Karpas-422 (cell line): ENCODE measurements around the gene TEX47. TPM values are rescaled to one million over a fixed set of nuclear protein-coding genes. Genes with fewer than 3 reads are reported as not detected.

Source experiments
- DNase-seq: peaks from one replicate; pipeline ENCODE4 v3.0.0-alpha.2; 2015
- H2AFZ ChIP-seq: fragments of 200-600 bp; sonication (generic); 2 replicates; pipeline ENCODE4 v1.6.1; 2014; ENCODE audit warnings: antibody characterized with exemption, low read length, mixed read lengths
- H3K27ac ChIP-seq: fragments of 200-600 bp; sonication (generic); 2 replicates; pipeline ENCODE4 v1.5.1; 2014; ENCODE audit warnings: mild to moderate bottlenecking, low read length, moderate library complexity
- H3K27me3 ChIP-seq: fragments of 200-600 bp; sonication (generic); 2 replicates; pipeline ENCODE4 v1.6.1; 2014; ENCODE audit warnings: low read length, mixed read lengths
- H3K36me3 ChIP-seq: fragments of 200-600 bp; sonication (generic); 2 replicates; pipeline ENCODE4 v1.6.1; 2014; ENCODE audit warnings: low read length, mixed read lengths; ENCODE audit not compliant: insufficient read depth
- H3K4me1 ChIP-seq: fragments of 200-600 bp; sonication (generic); 2 replicates; pipeline ENCODE4 v1.6.1; 2014; ENCODE audit warnings: mild to moderate bottlenecking, low read length, mixed read lengths
- H3K4me2 ChIP-seq: fragments of 200-600 bp; sonication (generic); 2 replicates; pipeline ENCODE4 v1.6.1; 2014; ENCODE audit warnings: low read length, low read depth, mild to moderate bottlenecking; ENCODE audit not compliant: poor library complexity, severe bottlenecking
- H3K4me3 ChIP-seq: fragments of 200-600 bp; sonication (generic); 2 replicates; pipeline ENCODE4 v1.5.1; 2014; ENCODE audit warnings: mild to moderate bottlenecking, antibody characterized with exemption, low read length, mixed read lengths
- H3K79me2 ChIP-seq: fragments of 200-600 bp; sonication (generic); 2 replicates; pipeline ENCODE4 v1.6.1; 2014; ENCODE audit warnings: mild to moderate bottlenecking, low read length, mixed read lengths
- H3K9ac ChIP-seq: fragments of 200-600 bp; sonication (generic); 2 replicates; pipeline ENCODE4 v1.6.0; 2014; ENCODE audit warnings: low read length
- H3K9me2 ChIP-seq: fragments of 200-600 bp; sonication (generic), shearing (Covaris generic); replicated peaks from 2 replicates; pipeline ENCODE4 v1.6.0; 2014; ENCODE audit warnings: mild to moderate bottlenecking, low read length, moderate library complexity; ENCODE audit not compliant: insufficient read depth
- H3K9me3 ChIP-seq: fragments of 300-700, 200-600 bp; sonication (generic); 2 replicates; pipeline ENCODE4 v1.6.1; 2014; ENCODE audit warnings: low read length, mixed read lengths
- H4K20me1 ChIP-seq: fragments of 200-600 bp; sonication (generic); 2 replicates; pipeline ENCODE4 v1.6.1; 2014; ENCODE audit warnings: mild to moderate bottlenecking, antibody characterized with exemption, low read length, low read depth; ENCODE audit not compliant: insufficient read depth
- total RNA-seq: library from RNA; depleted of rRNA; stranded (reverse); fragments of >200 nt; shearing (Covaris generic); gene quantifications from 2 replicates; pipeline ENCODE4 v1.2.3, GENCODE V29; 2014; ENCODE audit warnings: low replicate concordance; rRNA removed

TEX47 gene
- total RNA-seq, result not detected in 2 replicates

DNA sequence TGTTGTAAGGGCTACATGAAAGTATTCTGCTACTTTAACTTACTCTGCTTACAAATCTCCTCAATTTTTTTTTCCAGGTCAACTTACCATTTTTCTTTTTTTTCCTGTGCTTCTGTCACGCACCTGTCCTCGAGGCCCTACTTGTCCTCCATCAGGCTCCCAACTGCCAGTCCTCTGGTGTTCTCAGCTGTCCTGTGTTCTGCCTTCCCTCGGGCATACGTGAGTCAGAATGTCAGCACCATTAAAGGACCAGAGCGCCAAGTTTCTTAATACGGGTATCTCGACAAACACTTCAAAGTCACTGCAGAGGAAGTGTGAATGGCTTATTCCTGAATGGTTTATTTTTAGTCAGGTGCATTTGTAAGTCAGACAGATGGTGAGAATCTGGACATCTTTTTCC, at the start of gene TEX47:
TEX47 (minus strand) TSS at position 185 of the 400 bp plus-strand sequence. CDS start 795 bp downstream, outside the sequence.
- Histone ChIP-seq H3K9ac (no peak within 1 kb of the TSS), H2AFZ (no peak within 1 kb of the TSS), H4K20me1 (no peaks in the 10 kb centered on the region), H3K36me3 (no peaks in the 10 kb centered on the region), H3K4me3 (no peak within 1 kb of the TSS), H3K9me3 (no peaks in the 10 kb centered on the region), H3K9me2 (no peaks in the 10 kb centered on the region), H3K4me2 (no peak within 1 kb of the TSS), H3K4me1 (no peaks in the 10 kb centered on the region), H3K27ac (no peak within 1 kb of the TSS), H3K27me3 (no peaks in the 10 kb centered on the region), H3K79me2 (no peaks in the 10 kb centered on the region)
- no peak for DNase-seq

DNA sequence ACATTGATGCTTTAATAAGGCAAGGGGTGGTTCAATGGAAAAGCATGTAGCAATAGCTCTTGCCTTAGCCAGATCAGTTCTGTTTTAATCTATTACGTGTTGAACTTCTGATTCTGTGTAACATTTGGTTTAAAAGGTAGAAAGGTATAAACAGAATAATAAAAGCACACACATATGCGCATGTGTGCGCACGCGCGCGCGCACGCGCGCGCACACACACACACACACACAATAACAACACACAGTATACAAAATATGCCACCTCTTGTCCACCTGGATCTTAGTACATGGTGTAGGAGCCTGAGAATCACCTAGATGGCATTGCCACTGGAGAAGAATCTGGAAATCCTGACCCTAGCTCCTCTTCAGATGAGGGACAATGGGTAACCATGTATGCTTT, 49.6 kb upstream of the TEX47 start:
- Histone ChIP-seq H3K27ac (no peak overlapping the region), H3K9ac (no peak overlapping the region), H3K27me3 (no peaks in the 10 kb centered on the region), H3K4me1 (no peaks in the 10 kb centered on the region), H3K4me3 (no peak overlapping the region), H2AFZ (no peak overlapping the region), H3K9me2 (peaks cover 6% of the 10 kb centered on the region; the same call in 1 of the 2 replicates), H3K79me2 (no peaks in the 10 kb centered on the region), H3K9me3 (no peaks in the 10 kb centered on the region), H3K36me3 (no peaks in the 10 kb centered on the region), H4K20me1 (no peaks in the 10 kb centered on the region), H3K4me2 (no peak overlapping the region)
- DNase-seq, result no peak

DNA sequence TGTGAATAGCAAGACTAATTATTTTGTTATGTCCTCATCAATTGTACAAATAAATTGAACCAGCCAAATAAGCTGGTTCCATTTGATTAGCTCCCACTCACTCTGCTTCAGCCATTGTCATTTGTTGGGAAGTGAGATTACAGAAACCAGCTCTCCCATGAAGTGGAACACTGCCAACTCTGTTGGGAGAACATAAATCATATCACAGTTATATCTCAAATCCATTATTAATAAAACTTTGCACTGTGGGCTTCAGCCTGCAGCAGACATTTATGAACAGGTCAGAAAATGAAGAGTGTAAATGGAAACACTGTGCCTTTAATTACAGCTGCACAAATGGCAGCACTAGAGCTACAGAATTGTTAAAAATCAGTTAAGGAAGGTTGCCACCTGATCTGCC, 46.7 kb upstream of the TEX47 start:
- no peaks in the 10 kb centered on the region for H3K36me3 ChIP-seq

DNA sequence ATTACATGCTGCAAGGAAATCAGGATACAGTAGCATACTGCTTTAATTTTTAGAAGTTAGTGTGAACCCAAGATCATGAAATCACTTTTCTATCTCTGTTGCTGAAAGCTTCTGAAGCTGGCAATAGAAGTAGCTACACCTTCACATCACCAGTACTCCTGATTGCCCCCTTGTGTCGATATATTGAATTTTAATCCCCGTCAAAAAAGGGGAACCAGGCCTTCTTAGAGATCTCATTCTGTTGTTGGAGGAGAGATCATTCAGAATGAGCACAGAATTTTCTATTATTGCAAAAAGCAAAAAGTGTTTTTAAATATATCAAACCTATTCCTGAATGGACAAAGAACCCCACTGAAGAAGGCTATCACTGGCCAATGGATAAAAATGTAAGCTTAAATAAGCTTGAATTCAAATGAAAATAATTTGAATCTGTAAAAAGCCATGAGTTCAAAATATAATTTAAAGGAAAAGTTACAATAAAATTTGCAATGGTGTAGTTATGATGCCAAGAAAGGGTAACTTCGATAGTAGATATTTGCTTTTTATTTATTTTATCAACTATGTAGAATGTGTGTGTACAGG, 39.7 kb upstream of the TEX47 start:
- H3K79me2 ChIP-seq, result no peaks in the 10 kb centered on the region
- H3K9me3 ChIP-seq, result no peaks in the 10 kb centered on the region
- H3K27ac ChIP-seq, result no peak overlapping the region
- DNase-seq, result peak; percentile 87
- H3K9me2 ChIP-seq, result no peaks in the 10 kb centered on the region
- no peaks in the 10 kb centered on the region for H3K36me3 ChIP-seq
- no peak overlapping the region for H3K4me3 ChIP-seq
- H3K27me3 ChIP-seq, result no peaks in the 10 kb centered on the region
- no peak overlapping the region for H3K4me2 ChIP-seq
- H4K20me1 ChIP-seq, result no peaks in the 10 kb centered on the region
- no peaks in the 10 kb centered on the region for H3K4me1 ChIP-seq
- no peak overlapping the region for H2AFZ ChIP-seq
- no peak overlapping the region for H3K9ac ChIP-seq

More for the DNA sequence above, 46.7 kb upstream of the TEX47 start:
- no peaks in the 10 kb centered on the region for H3K9me3 ChIP-seq
- no peaks in the 10 kb centered on the region for H3K9me2 ChIP-seq
- no peak overlapping the region for H3K27ac ChIP-seq
- no peak for DNase-seq
- no peak overlapping the region for H3K4me2 ChIP-seq
- no peaks in the 10 kb centered on the region for H3K4me1 ChIP-seq
- no peak overlapping the region for H2AFZ ChIP-seq
- no peaks in the 10 kb centered on the region for H3K79me2 ChIP-seq
- no peak overlapping the region for H3K9ac ChIP-seq
- H4K20me1 ChIP-seq, result no peaks in the 10 kb centered on the region
- no peak overlapping the region for H3K4me3 ChIP-seq
- no peaks in the 10 kb centered on the region for H3K27me3 ChIP-seq

DNA sequence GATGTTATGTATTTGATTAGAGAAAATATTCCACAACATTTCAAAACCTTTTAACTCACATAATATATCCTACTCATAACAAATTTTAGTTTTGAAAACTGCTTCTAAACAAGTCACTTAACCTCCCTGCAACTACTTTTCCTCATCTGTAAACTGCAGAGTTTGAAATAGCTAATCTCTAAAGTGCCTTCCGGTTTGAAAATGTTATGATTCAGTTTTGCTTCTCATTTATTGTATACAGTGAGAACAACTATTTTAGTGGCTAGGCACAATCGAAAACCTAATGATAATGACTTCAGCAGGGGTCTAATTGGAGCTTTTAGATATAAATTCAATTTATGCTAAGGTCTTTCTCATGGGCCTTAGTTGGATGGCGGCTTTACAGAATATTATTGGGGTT, 30.7 kb upstream of the TEX47 start:
- DNase-seq, result no peak
- Histone ChIP-seq H3K4me2 (no peak overlapping the region), H3K4me1 (no peaks in the 10 kb centered on the region), H4K20me1 (no peaks in the 10 kb centered on the region), H3K9me3 (0 out of 2 replicates have a peak, but pooled peaks cover 2% of the 10 kb centered on the region), H3K27me3 (no peaks in the 10 kb centered on the region), H3K27ac (no peak overlapping the region), H3K36me3 (no peaks in the 10 kb centered on the region), H3K9me2 (no peaks in the 10 kb centered on the region; the same call in 1 of the 2 replicates), H3K4me3 (no peak overlapping the region), H3K9ac (no peak overlapping the region), H3K79me2 (no peaks in the 10 kb centered on the region), H2AFZ (no peak overlapping the region)

DNA sequence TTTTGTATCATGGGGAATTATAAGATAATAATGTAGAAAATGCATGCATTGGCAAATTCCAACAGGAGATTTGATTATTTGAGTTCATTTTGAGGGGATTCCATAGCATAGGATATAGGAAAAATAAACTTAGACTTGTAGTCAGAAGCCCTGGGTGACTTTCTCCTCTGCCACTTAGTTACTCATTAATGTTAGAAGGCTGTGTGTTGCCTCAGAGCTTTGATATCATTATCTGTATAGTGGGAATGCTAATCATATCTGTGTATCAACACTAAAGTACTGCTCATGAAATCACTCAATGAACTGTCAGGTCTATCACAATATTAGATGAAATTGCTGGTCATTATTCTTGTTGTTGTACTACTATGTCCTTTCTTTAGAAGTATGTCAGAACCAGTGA, 23.0 kb upstream of the TEX47 start:
- no peak overlapping the region for H3K9ac ChIP-seq
- H3K4me1 ChIP-seq, result no peaks in the 10 kb centered on the region
- H3K4me2 ChIP-seq, result no peak overlapping the region
- H3K9me3 ChIP-seq, result no peaks in the 10 kb centered on the region
- H3K9me2 ChIP-seq, result no peaks in the 10 kb centered on the region; the same call in 1 of the 2 replicates
- H3K79me2 ChIP-seq, result no peaks in the 10 kb centered on the region
- H4K20me1 ChIP-seq, result no peaks in the 10 kb centered on the region
- H3K27me3 ChIP-seq, result no peaks in the 10 kb centered on the region
- no peak overlapping the region for H3K27ac ChIP-seq
- no peak overlapping the region for H2AFZ ChIP-seq
- no peak for DNase-seq
- no peak overlapping the region for H3K4me3 ChIP-seq
- no peaks in the 10 kb centered on the region for H3K36me3 ChIP-seq

DNA sequence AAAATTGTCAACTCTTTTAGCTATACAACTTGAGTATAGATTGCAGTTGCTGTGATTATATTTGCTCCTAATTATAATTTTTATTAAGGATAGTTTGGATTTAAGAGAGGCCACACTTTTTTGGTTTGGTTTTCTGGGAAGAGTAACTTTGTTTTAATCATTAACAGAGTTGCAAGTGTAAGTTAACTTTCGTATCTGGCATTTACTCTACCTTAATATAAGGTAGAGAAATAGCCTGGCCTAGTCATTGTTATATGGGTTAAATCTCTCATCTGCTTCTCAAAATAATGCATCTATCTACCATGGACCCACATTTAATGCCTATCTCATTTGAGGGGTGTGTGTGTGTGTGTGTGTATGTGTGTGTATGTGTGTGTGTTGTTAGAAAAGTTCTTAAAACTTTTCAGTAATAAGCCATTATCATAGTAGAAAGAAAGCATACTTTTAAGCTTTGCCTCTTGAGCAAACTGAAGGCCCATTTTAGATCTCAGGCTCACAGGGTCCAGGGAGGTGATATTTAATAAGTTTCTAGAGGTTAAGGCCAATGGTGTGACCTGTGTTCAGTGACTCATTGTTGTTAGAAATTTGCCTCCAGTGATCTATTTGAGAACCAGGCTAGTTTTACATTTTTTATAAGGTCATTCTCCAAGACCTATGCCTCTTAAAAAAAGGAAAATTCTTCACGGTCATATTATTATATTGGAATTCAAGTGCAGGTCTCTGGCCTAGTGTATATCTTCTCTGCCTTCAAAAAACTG, 10.9 kb upstream of the TEX47 start:
- H3K9me3 ChIP-seq, result no peaks in the 10 kb centered on the region
- H3K9ac ChIP-seq, result no peak overlapping the region
- no peaks in the 10 kb centered on the region for H3K36me3 ChIP-seq
- no peak overlapping the region for H2AFZ ChIP-seq
- no peak for DNase-seq
- H3K27me3 ChIP-seq, result no peaks in the 10 kb centered on the region
- H3K4me2 ChIP-seq, result no peak overlapping the region
- no peak overlapping the region for H3K4me3 ChIP-seq
- H3K4me1 ChIP-seq, result no peaks in the 10 kb centered on the region
- H3K79me2 ChIP-seq, result no peaks in the 10 kb centered on the region
- H4K20me1 ChIP-seq, result no peaks in the 10 kb centered on the region
- no peak overlapping the region for H3K27ac ChIP-seq
- no peaks in the 10 kb centered on the region for H3K9me2 ChIP-seq

DNA sequence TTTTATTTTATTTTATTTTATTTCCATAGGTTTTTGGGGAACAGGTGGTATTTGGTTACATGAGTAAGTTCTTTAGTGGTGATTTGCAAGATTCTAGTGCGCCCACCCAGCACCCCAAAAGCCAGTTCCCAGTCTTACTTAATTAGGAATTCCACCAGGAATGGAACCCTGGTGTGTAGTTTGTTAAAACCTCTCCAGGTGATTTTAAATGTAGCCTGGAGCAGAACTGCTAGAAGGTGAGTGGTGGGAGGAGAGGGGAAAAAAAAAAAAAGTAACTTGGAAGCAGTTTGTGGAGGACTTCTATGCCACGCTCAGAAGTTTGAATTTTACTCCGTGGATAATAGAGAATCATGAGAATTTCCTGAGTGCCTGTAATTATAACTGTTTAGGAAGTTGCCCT, 5.5 kb upstream of the TEX47 start:
- no peaks in the 10 kb centered on the region for H3K79me2 ChIP-seq
- no peaks in the 10 kb centered on the region for H4K20me1 ChIP-seq
- H3K9ac ChIP-seq, result no peak overlapping the region
- H3K36me3 ChIP-seq, result no peaks in the 10 kb centered on the region
- no peaks in the 10 kb centered on the region for H3K9me3 ChIP-seq
- no peaks in the 10 kb centered on the region for H3K9me2 ChIP-seq
- no peak overlapping the region for H3K4me2 ChIP-seq
- no peaks in the 10 kb centered on the region for H3K4me1 ChIP-seq
- DNase-seq, result no peak
- H3K27me3 ChIP-seq, result no peaks in the 10 kb centered on the region
- no peak overlapping the region for H3K4me3 ChIP-seq
- no peak overlapping the region for H3K27ac ChIP-seq
- H2AFZ ChIP-seq, result no peak overlapping the region
